HFFc6 (cell line): ENCODE data around the gene SCYGR4. TPM values are rescaled to one million over a fixed set of nuclear protein-coding genes. Genes with fewer than 3 reads are reported as not detected.

Experiments
- DNase-seq: peaks from one replicate; pipeline ENCODE4 v3.0.0-alpha.2; 2018
- H3K27ac Mint-ChIP-seq: 2 replicates; pipeline ENCODE4 v1.8.0; 2020; ENCODE audit warnings: mild to moderate bottlenecking, mixed read lengths
- H3K27me3 Mint-ChIP-seq: 2 replicates; pipeline ENCODE4 v1.8.0; 2021; ENCODE audit warnings: mild to moderate bottlenecking, moderate library complexity, mixed read lengths; ENCODE audit not compliant: insufficient read depth
- H3K36me3 Mint-ChIP-seq: 2 replicates; pipeline ENCODE4 v1.8.0; 2021; ENCODE audit warnings: low read depth, mixed read lengths
- H3K4me1 Mint-ChIP-seq: 2 replicates; pipeline ENCODE4 v1.8.0; 2020; ENCODE audit warnings: low read depth, mixed read lengths
- H3K4me3 Mint-ChIP-seq: 2 replicates; pipeline ENCODE4 v1.8.0; 2020; ENCODE audit warnings: mild to moderate bottlenecking, moderate library complexity, mixed read lengths
- H3K9me3 Mint-ChIP-seq: 2 replicates; pipeline ENCODE4 v1.8.0; 2020; ENCODE audit warnings: mild to moderate bottlenecking, mixed read lengths
- total RNA-seq, 6 experiments: library from RNA; stranded (reverse); fragmentation: NEBNext Ultra II Directional; extraction: Animal tissue kit (Norgen Biotek cat#: 25700); gene quantifications; 2 replicates in 1 of 6; 3 replicates in 5 of 6; pipeline ENCODE4 v1.2.3, GENCODE V29; 2021
- TF ChIP-seq, protein P1 (sequence below): fragments of 200-600 bp; sonication (generic); IDR thresholded peaks from 2 replicates; pipeline ENCODE4 v1.5.0; 2021; ENCODE audit warnings: antibody characterized with exemption, mild to moderate bottlenecking

The SCYGR4 gene
- total RNA-seq, 6 experiments from 2014 or later, result not detected

DNA sequence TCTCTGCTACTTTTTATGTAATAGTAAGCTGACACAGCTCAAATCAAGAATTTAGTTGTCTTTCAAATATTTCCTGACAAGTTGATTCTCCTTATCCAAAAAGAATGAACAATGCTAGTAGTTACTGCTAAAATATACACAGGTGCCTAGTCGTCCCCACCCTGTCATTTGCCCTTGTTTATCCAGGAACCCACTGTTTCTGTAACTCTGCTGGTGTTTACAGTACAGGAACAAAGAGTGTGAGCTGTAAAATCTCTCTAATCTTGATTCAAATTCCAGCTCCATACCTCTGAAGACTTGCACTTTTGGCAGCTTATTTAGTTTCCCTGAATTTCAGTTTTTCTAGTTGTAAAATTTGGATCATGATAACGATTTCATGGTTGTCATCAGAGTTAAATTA, 39.7 kb upstream of the SCYGR4 start:
- Mint-ChIP-seq H3K4me1 (peaks cover 13% of the 10 kb centered on the region), H3K36me3 (peaks cover 7% of the 10 kb centered on the region)
- TF ChIP-seq, protein P1, sequence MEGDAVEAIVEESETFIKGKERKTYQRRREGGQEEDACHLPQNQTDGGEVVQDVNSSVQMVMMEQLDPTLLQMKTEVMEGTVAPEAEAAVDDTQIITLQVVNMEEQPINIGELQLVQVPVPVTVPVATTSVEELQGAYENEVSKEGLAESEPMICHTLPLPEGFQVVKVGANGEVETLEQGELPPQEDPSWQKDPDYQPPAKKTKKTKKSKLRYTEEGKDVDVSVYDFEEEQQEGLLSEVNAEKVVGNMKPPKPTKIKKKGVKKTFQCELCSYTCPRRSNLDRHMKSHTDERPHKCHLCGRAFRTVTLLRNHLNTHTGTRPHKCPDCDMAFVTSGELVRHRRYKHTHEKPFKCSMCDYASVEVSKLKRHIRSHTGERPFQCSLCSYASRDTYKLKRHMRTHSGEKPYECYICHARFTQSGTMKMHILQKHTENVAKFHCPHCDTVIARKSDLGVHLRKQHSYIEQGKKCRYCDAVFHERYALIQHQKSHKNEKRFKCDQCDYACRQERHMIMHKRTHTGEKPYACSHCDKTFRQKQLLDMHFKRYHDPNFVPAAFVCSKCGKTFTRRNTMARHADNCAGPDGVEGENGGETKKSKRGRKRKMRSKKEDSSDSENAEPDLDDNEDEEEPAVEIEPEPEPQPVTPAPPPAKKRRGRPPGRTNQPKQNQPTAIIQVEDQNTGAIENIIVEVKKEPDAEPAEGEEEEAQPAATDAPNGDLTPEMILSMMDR, result no peak

DNA sequence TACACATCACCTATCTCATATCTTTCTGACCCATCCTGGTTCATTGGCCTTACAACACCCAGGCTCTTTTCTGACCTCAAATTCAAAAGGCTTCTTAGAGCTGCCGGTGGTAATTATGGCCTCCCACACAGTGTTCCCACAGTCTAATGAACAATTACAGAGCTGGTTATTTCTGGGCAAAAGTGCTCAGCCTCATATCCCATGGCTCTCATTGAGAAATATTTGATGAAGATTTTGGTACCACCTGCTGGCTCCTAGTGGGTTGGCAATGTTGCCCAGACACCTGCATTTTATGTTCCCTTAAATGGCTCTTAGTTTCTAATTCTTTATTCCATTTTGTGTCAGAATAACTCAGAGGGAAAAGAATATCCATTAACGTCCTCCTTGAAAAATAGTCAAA, 38.7 kb upstream of the SCYGR4 start:
- peaks cover 11% of the 10 kb centered on the region for H3K36me3 Mint-ChIP-seq
- no peak overlapping the region for H3K27ac Mint-ChIP-seq
- H3K27me3 Mint-ChIP-seq, result no peaks in the 10 kb centered on the region
- DNase-seq, result no peak
- H3K4me1 Mint-ChIP-seq, result peaks cover 10% of the 10 kb centered on the region; the same call in 1 of the 2 replicates
- TF ChIP-seq, protein P1, result no peak
- peaks cover 12% of the 10 kb centered on the region for H3K9me3 Mint-ChIP-seq
- no peak overlapping the region for H3K4me3 Mint-ChIP-seq

More for the DNA sequence above, 39.7 kb upstream of the SCYGR4 start:
- Mint-ChIP-seq H3K4me3 (no peak overlapping the region), H3K9me3 (peaks cover 7% of the 10 kb centered on the region), H3K27ac (no peak overlapping the region), H3K27me3 (no peaks in the 10 kb centered on the region; the same call in 1 of the 2 replicates)
- no peak for DNase-seq

DNA sequence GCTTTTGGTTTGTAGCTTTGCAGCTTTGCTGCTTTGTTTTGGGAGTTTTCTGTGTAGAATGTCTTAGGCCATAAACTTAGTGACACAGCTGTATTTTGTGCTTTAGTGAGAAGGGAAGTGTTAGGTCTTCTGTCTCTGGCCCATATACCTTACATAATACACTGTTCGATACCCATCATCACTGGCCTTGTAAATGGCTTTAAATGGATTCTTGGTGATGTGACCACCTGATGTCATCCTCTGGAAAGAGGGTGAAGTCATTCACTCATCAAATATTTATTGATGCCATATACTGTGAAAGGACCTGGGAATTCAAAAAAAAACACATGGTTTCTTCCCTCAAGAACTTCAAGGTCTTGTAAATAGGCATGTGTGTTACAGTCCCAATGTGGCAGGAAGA, 37.5 kb upstream of the SCYGR4 start:
- Mint-ChIP-seq H3K36me3 (peaks cover 11% of the 10 kb centered on the region), H3K9me3 (peaks cover 12% of the 10 kb centered on the region), H3K4me3 (no peak overlapping the region), H3K27me3 (no peaks in the 10 kb centered on the region), H3K27ac (no peak overlapping the region), H3K4me1 (peaks cover 10% of the 10 kb centered on the region; the same call in 1 of the 2 replicates)
- TF ChIP-seq, protein P1, result no peak
- DNase-seq, result no peak

DNA sequence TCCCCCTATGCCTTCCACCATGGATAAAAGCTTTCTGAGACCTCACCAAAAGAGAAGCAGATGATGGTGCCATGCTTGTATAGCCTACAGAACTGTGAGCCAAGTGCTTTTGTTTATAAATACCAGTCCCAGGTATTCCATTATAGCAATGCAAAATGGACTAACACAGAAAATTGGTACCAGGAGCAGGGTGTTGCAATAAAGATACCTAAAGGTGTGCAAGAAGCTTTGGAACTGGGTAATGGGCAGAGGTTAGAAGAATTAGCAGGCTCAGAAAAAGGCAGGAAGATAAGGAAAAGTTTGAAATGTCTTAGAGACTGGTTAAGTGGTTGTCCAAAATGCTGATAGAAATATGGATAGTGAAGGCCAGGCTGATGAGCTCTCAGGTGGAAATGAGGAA, 34.9 kb upstream of the SCYGR4 start:
- H3K4me1 Mint-ChIP-seq, result no peaks in the 10 kb centered on the region
- H3K27me3 Mint-ChIP-seq, result no peaks in the 10 kb centered on the region
- no peak overlapping the region for H3K4me3 Mint-ChIP-seq
- no peak overlapping the region for H3K27ac Mint-ChIP-seq
- no peak for DNase-seq
- peaks cover 12% of the 10 kb centered on the region for H3K9me3 Mint-ChIP-seq
- TF ChIP-seq, protein P1, result no peak
- H3K36me3 Mint-ChIP-seq, result peaks cover 11% of the 10 kb centered on the region

DNA sequence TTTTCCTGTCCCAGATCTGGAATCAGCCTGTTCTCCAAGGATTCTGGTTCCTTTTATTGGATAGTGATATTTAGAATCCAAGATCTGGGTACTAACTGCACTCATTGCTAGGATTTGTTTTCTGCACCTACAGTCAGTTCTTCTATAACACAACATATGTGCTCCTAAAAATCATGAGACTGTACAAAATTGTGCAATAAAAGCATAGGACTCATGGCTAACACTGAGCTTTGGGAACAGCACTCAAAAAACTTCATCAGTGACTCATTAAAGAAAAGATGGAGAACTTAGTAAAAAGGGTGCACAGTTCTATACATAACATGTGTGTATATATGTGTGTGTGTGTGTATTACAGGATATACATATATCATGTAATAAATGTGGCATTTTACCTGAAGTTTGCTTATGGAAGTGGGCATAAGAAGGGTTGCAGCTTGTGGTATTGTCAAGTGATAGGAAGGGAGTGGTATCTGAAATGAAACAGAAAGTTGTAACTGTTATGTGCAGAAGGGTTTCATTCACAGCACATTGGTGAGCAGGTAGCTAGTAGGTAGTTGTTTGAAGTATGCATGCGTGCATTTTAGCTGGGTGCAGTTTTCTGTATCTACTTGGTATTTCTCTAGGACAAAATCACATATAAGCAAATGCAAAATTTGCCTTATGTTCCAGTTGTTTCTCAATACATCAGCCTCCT, 24.5 kb upstream of the SCYGR4 start:
- TF ChIP-seq, protein P1, result no peak
- peaks cover 3% of the 10 kb centered on the region for H3K27me3 Mint-ChIP-seq
- no peaks in the 10 kb centered on the region for H3K36me3 Mint-ChIP-seq
- H3K4me3 Mint-ChIP-seq, result no peak overlapping the region
- no peak overlapping the region for H3K27ac Mint-ChIP-seq
- peaks cover 1% of the 10 kb centered on the region; the same call in 1 of the 2 replicates for H3K4me1 Mint-ChIP-seq
- DNase-seq, result no peak
- H3K9me3 Mint-ChIP-seq, result no peaks in the 10 kb centered on the region
